HG02852 (cell line): ENCODE measurements around the gene CD200R1.
"Not testable (repeated sequence)": the region's sequence is repeated elsewhere in the genome, so short reads cannot be mapped to it uniquely, and the experiment has no call there.

Source experiments
- ATAC-seq: cut with Tn5 transposase; IDR thresholded peaks from one replicate; pipeline ENCODE4 v1.9.1; 2021; ENCODE audit warnings: mild to moderate bottlenecking, moderate library complexity; ENCODE audit not compliant: unreplicated experiment

Gene CD200R1

GRCh38 chr3:112976001-112976400, 1.1 kb upstream of the CD200R1 start:
- no peak for ATAC-seq

GRCh38 chr3:112974178-112974517, 755 bp downstream of the CD200R1 start:
- peak; percentile 23 for ATAC-seq

- ATAC-seq, result peak; percentile 90
Observed at GRCh38 chr3:112973325-112974177, 1.4 kb downstream of the CD200R1 start.

GRCh38 chr3:112972158-112972557, 2.7 kb downstream of the CD200R1 start:
- no peak for ATAC-seq

GRCh38 chr3:112967828-112968227, 7.1 kb downstream of the CD200R1 start:
- no peak for ATAC-seq

- no peak for ATAC-seq
Observed at GRCh38 chr3:112967425-112967824, 7.5 kb downstream of the CD200R1 start.

- no peak for ATAC-seq
Observed at GRCh38 chr3:112966633-112967032, 8.3 kb downstream of the CD200R1 start.

- no peak for ATAC-seq
Observed at GRCh38 chr3:112965656-112966055, 9.2 kb downstream of the CD200R1 start.

- ATAC-seq, result no peak
Observed at GRCh38 chr3:112963683-112964082, 11.2 kb downstream of the CD200R1 start.

GRCh38 chr3:112958811-112959560, 15.9 kb downstream of the CD200R1 start:
- peak; percentile 86 for ATAC-seq

- no peak for ATAC-seq
Observed at GRCh38 chr3:112956351-112956750, 18.6 kb downstream of the CD200R1 start.

- no peak for ATAC-seq
Observed at GRCh38 chr3:112948346-112948838, 26.5 kb downstream of the CD200R1 start.

GRCh38 chr3:112931736-112932521, 43.0 kb downstream of the CD200R1 start:
- ATAC-seq, result no peak

- no peak for ATAC-seq
Observed at GRCh38 chr3:112930771-112931170, 44.1 kb downstream of the CD200R1 start.

GRCh38 chr3:112925969-112926368, 48.9 kb downstream of the CD200R1 start:
- ATAC-seq, result no peak

GRCh38 chr3:112925560-112925959, 49.3 kb downstream of the CD200R1 start:
- ATAC-seq, result no peak

GRCh38 chr3:112919541-112919940, 55.4 kb downstream of the CD200R1 start:
- not testable (repeated sequence) for ATAC-seq

- peak; percentile 100 for ATAC-seq
Observed at GRCh38 chr3:112908252-112908651, 66.7 kb downstream of the CD200R1 start.

GRCh38 chr3:112904786-112905185, 70.1 kb downstream of the CD200R1 start:
- ATAC-seq, result no peak

- ATAC-seq, result no peak
Observed at GRCh38 chr3:112900113-112900512, 74.8 kb downstream of the CD200R1 start.

- no peak for ATAC-seq
Observed at GRCh38 chr3:112897791-112898190, 77.1 kb downstream of the CD200R1 start.
